Tibial artery (tissue), 4 donors: ENCODE data around the gene ALDH1L1.

Source experiments
- DNase-seq, 2 donors: peaks; one replicate each; pipeline ENCODE4 v3.0.0-alpha.2; 2019
- H3K27ac ChIP-seq, 2 donors: fragments of 200-600 bp; sonication (generic) in 1 of 2; 1 replicate in 1 of 2; 2 replicates in 1 of 2; pipeline ENCODE4 v1.5.1; 2018 to 2019; ENCODE audit warnings: mild to moderate bottlenecking in 1 of 2
- H3K27me3 ChIP-seq, 2 donors: fragments of 200-600 bp; sonication (generic) in 1 of 2; one replicate each; pipeline versions ENCODE4 v1.5.1 to v1.6.0; 2016 to 2019
- H3K36me3 ChIP-seq, 3 donors: fragments of 200-600 bp; sonication (generic) in 2 of 3; one replicate each; pipeline ENCODE4 v1.5.1; 2016 to 2019; ENCODE audit warnings: mild to moderate bottlenecking in 2 of 3
- H3K4me1 ChIP-seq, 4 donors: fragments of 200-600 bp; sonication (generic) in 2 of 4; 1 replicate in 3 of 4; 2 replicates in 1 of 4; pipeline ENCODE4 v1.5.1; 2016 to 2019
- H3K4me3 ChIP-seq, 2 donors: fragments of 200-600 bp; sonication (generic) in 1 of 2; 1 replicate in 1 of 2; 2 replicates in 1 of 2; pipeline ENCODE4 v1.5.1; 2018 to 2019; ENCODE audit warnings: mild to moderate bottlenecking in 2 of 2
- H3K9me3 ChIP-seq, 3 donors: fragments of 200-600 bp; sonication (generic) in 1 of 3; one replicate each; pipeline ENCODE4 v1.5.1; 2016 to 2019
- CTCF ChIP-seq, 2 experiments: fragments of 200-600 bp in 1 of 2; fragments of 450-650 bp in 1 of 2; IDR thresholded peaks; one replicate each; pipeline ENCODE4 v1.5.1; 2017 to 2019; ENCODE audit warnings: antibody characterized with exemption in 2 of 2, mild to moderate bottlenecking in 1 of 2, moderate library complexity in 1 of 2
- intact Hi-C: fragments of 100-400 bp; cut with DNase I; formaldehyde crosslinking; loops from one replicate; pipeline ENCODE4 v1.15.0; 2023; ENCODE audit warnings: low total_unique reads

Gene ALDH1L1

GRCh38 chr3:126180477-126181397 is at the start of gene ALDH1L1:
Gene ALDH1L1, minus strand, starts transcription at chr3:126180586. Its CDS starts 19,607 bp downstream, at chr3:126160979.
- peak within 1 kb of the TSS; percentile 81 for H3K27ac ChIP-seq
- TF ChIP-seq CTCF (IDR thresholded peaks at IDR 0.05), result no peak
- peak; percentile 82 to 92 for DNase-seq
- H3K9me3 ChIP-seq, result no peaks in the 10 kb centered on the region
- no peaks in the 10 kb centered on the region for H3K36me3 ChIP-seq
- peak within 1 kb of the TSS; percentile 62 to 63 for H3K4me3 ChIP-seq
- peaks cover 0 to 25% (median 11%) of the 10 kb centered on the region in 4 donors for H3K4me1 ChIP-seq
- no peaks in the 10 kb centered on the region for H3K27me3 ChIP-seq
- intact Hi-C loops, result no loop called here

- intact Hi-C loops, result no loop called here
- no peak for TF ChIP-seq CTCF (IDR thresholded peaks at IDR 0.05)
- H3K4me1 ChIP-seq, result peaks cover 0 to 14% (median 2%) of the 10 kb centered on the region in 4 donors
- H3K4me3 ChIP-seq, result no peak overlapping the region
- no peaks in the 10 kb centered on the region for H3K27me3 ChIP-seq
- no peaks in the 10 kb centered on the region for H3K36me3 ChIP-seq
- H3K9me3 ChIP-seq, result peaks cover 0 to 8% (median 8%) of the 10 kb centered on the region in 3 donors
- peak overlapping the region; percentile 21 to 38 for H3K27ac ChIP-seq
- no peak for DNase-seq
These were observed 46.0 kb upstream of the ALDH1L1 start for GRCh38 chr3:126226374-126226773.

DNA sequence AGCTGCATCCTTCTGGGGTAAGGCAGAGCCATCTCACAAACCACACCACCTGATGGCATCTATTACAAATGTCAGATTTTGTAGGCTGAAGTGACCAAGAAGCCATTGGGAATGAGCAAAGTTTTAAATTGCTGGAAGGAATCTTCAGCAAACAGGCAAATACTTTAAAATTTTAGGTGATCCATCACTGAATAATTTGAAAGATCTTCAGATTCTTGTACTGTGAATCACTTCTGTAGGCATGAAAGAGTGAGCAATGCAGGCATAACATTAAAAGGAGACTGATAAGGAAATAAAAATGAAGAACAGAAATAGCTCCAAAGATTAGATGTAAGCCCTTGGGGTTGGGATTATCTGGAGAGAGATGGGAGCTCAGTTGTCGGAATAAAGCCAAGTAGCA is 36.0 kb upstream of the ALDH1L1 start:
- Histone ChIP-seq H3K4me1 (peaks cover 0 to 16% (median 11%) of the 10 kb centered on the region in 4 donors), H3K36me3 (no peaks in the 10 kb centered on the region), H3K27ac (no peak overlapping the region), H3K27me3 (no peaks in the 10 kb centered on the region), H3K9me3 (no peaks in the 10 kb centered on the region), H3K4me3 (no peak overlapping the region)
- no peak for TF ChIP-seq CTCF (IDR thresholded peaks at IDR 0.05)
- intact Hi-C loops, result no loop called here
- no peak for DNase-seq

GRCh38 chr3:126213379-126214028 is 33.1 kb upstream of the ALDH1L1 start:
- intact Hi-C loops, result loop anchor here (5.0 kb wide), 1 partner anchor 221 kb away; no protein-coding TSS in a partner anchor
- H3K9me3 ChIP-seq, result no peaks in the 10 kb centered on the region
- H3K4me1 ChIP-seq, result peaks cover 0 to 29% (median 24%) of the 10 kb centered on the region in 4 donors
- H3K36me3 ChIP-seq, result no peaks in the 10 kb centered on the region
- no peak for DNase-seq
- peak overlapping the region; percentile 81 to 86 for H3K27ac ChIP-seq
- H3K27me3 ChIP-seq, result no peaks in the 10 kb centered on the region
- TF ChIP-seq CTCF (IDR thresholded peaks at IDR 0.05), result no peak
- peak overlapping the region; percentile 50 to 64 for H3K4me3 ChIP-seq

DNA sequence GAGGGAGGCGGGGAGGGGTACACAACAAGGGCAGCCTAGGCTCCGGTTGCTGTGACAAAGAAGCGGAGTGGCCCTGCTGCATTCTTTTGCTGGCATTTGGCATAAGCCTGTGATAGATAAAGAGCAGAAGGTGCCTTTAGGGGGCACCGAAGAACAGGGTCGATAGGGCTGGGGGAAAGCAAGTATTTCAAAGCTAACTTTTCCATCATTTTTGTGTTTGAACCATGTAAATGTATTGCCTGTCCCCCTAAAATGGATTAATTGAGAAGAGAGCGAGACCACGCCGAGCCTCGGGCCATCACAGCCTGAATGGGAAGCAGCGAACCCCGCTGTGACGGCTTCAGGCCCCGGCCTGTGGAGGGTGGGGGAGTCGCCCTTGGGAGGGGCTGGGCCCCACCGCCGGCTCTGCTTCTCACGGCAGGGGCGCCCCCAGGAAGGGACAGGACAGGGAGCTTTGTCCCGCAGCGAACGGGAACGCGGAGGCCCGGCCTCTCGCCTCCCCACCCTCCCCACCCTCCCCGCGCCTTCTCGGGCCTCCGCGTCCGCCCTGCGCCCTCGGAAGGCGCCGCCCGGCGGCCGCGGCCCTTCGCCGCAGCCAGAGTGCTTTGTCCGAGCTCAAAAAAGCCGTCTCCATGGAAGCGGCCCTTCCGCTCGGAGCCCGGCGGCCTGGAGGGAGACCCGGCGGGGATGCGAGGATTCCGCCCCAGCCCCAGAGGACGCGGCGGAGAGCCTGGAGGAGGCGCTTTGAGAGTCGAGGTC is 32.4 kb upstream of the ALDH1L1 start:
- intact Hi-C loops, result loop anchor here (5.0 kb wide), 1 partner anchor 220 kb away; no protein-coding TSS in a partner anchor
- Histone ChIP-seq H3K9me3 (no peaks in the 10 kb centered on the region), H3K27me3 (no peaks in the 10 kb centered on the region), H3K4me1 (peaks cover 0 to 36% (median 31%) of the 10 kb centered on the region in 4 donors), H3K4me3 (peak overlapping the region; percentile 50 to 64), H3K36me3 (no peaks in the 10 kb centered on the region), H3K27ac (peak overlapping the region; percentile 81 to 86)
- peak in 1 of 2 donors; percentile 72 for DNase-seq
- TF ChIP-seq CTCF (IDR thresholded peaks at IDR 0.05), result peak in 1 of 2 experiments; percentile 64
